DOHH2 (cell line): ENCODE results near the gene PALLD.

Experiments
- EZH2phosphoT487 ChIP-seq: fragments of 200-600 bp; sonication (generic); IDR thresholded peaks from 2 replicates; pipeline ENCODE4 v1.6.1; 2017; ENCODE audit warnings: borderline replicate concordance, mild to moderate bottlenecking, antibody characterized with exemption, low read length, moderate library complexity, mixed read lengths
- TF ChIP-seq, protein P1 (sequence below): fragments of 200-600 bp; sonication (generic); IDR thresholded peaks from one replicate; pipeline ENCODE4 v1.5.1; 2014; ENCODE audit warnings: antibody characterized with exemption, mild to moderate bottlenecking, low read depth, low read length; ENCODE audit not compliant: poor library complexity, severe bottlenecking

- TF ChIP-seq, protein P1, sequence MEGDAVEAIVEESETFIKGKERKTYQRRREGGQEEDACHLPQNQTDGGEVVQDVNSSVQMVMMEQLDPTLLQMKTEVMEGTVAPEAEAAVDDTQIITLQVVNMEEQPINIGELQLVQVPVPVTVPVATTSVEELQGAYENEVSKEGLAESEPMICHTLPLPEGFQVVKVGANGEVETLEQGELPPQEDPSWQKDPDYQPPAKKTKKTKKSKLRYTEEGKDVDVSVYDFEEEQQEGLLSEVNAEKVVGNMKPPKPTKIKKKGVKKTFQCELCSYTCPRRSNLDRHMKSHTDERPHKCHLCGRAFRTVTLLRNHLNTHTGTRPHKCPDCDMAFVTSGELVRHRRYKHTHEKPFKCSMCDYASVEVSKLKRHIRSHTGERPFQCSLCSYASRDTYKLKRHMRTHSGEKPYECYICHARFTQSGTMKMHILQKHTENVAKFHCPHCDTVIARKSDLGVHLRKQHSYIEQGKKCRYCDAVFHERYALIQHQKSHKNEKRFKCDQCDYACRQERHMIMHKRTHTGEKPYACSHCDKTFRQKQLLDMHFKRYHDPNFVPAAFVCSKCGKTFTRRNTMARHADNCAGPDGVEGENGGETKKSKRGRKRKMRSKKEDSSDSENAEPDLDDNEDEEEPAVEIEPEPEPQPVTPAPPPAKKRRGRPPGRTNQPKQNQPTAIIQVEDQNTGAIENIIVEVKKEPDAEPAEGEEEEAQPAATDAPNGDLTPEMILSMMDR: no peak
- TF ChIP-seq EZH2phosphoT487: no peak
Measured at GRCh38 chr4:168723569-168723968, 226.7 kb downstream of the PALLD start.
